Activated CD8-positive, alpha-beta memory T cell treated with anti-CD3 and anti-CD28 coated beads for 1 hour (primary cell): ENCODE results near the gene RALY.
"Not testable (repeated sequence)": the region's sequence is repeated elsewhere in the genome, so short reads cannot be mapped to it uniquely, and the experiment has no call there.

Experiments
- DNase-seq, 2 donors: peaks; one replicate each; pipeline ENCODE4 v3.0.0-alpha.2; 2020; ENCODE audit warnings: low read depth in 1 of 2; ENCODE audit errors: extremely low read depth in 1 of 2

Gene RALY

GRCh38 chr20:34132491-34132890 is 138.8 kb downstream of the RALY start:
- not testable (repeated sequence) for DNase-seq

GRCh38 chr20:34132943-34133342 is 139.2 kb downstream of the RALY start:
- DNase-seq: not testable (repeated sequence)

GRCh38 chr20:34133365-34133860 is 139.7 kb downstream of the RALY start:
- not testable (repeated sequence) for DNase-seq
